VCaP (cell line): ENCODE measurements around the gene SCNN1A.

Source experiments
- H3K27ac ChIP-seq: fragments of 450-650 bp; 2 replicates; pipeline ENCODE4 v1.5.1; 2017
- CTCF ChIP-seq: fragments of 450-650 bp; conservative IDR thresholded peaks from 2 replicates; pipeline ENCODE4 v1.5.1; 2017; ENCODE audit warnings: mild to moderate bottlenecking, moderate library complexity

The SCNN1A gene

GRCh38 chr12:6383572-6384498 is 8.5 kb upstream of the SCNN1A start, which contains the start of gene LTBR:
Gene LTBR, plus strand, starts transcription at chr12:6384162. Its CDS starts 197 bp downstream, at chr12:6384359.
- TF ChIP-seq CTCF = 0 out of 2 replicates have a peak, but pooled peaks have one; percentile 11
- H3K27ac ChIP-seq = peak within 1 kb of the TSS; percentile 97

- H3K27ac ChIP-seq = peak overlapping the region; percentile 97
- TF ChIP-seq CTCF = no peak
Observed at GRCh38 chr12:6382982-6383381, 7.6 kb upstream of the SCNN1A start.

GRCh38 chr12:6382371-6382770 is 7.0 kb upstream of the SCNN1A start:
- no peak for TF ChIP-seq CTCF
- peak overlapping the region; percentile 97; the same call in 1 of the 2 replicates for H3K27ac ChIP-seq

- H3K27ac ChIP-seq = no peak overlapping the region
- TF ChIP-seq CTCF = no peak
Observed at GRCh38 chr12:6380141-6381121, 5.1 kb upstream of the SCNN1A start.

GRCh38 chr12:6378709-6379472 is 3.5 kb upstream of the SCNN1A start:
- no peak for TF ChIP-seq CTCF
- no peak overlapping the region for H3K27ac ChIP-seq

GRCh38 chr12:6377667-6377994 is 2.3 kb upstream of the SCNN1A start:
- H3K27ac ChIP-seq = no peak overlapping the region

More at GRCh38 chr12:6377667-6377994, 2.3 kb upstream of the SCNN1A start:
- no peak for TF ChIP-seq CTCF
